HEK293 (cell line): ENCODE data around the gene MEAF6.
A peak's percentile ranks its signal among the peaks of the same experiment; 100 is the strongest.

Source experiments
- BCL11B ChIP-seq: fragments of 450-650 bp; formaldehyde crosslinking; IDR thresholded peaks from 2 replicates; pipeline ENCODE4 v1.5.1; 2016; ENCODE audit warnings: low read depth, missing biosample characterization, missing genetic modification characterization
- OSR2 ChIP-seq: fragments of 450-650 bp; formaldehyde crosslinking; IDR thresholded peaks from 2 replicates; pipeline ENCODE4 v1.5.1; 2016; ENCODE audit warnings: missing biosample characterization, missing genetic modification characterization
- PRDM6 ChIP-seq: fragments of 450-650 bp; formaldehyde crosslinking; IDR thresholded peaks from 2 replicates; pipeline ENCODE4 v1.5.1; 2017; ENCODE audit warnings: missing biosample characterization, missing genetic modification characterization
- SCRT1 ChIP-seq: fragments of 450-650 bp; formaldehyde crosslinking; IDR thresholded peaks from 2 replicates; pipeline ENCODE4 v1.5.1; 2016; ENCODE audit warnings: missing biosample characterization, missing genetic modification characterization, borderline replicate concordance
- ZBTB44 ChIP-seq: fragments of 450-650 bp; IDR thresholded peaks from 2 replicates; pipeline ENCODE4 v1.5.1; 2018; ENCODE audit warnings: missing biosample characterization, mild to moderate bottlenecking, missing genetic modification characterization
- ZFP37 ChIP-seq: fragments of 450-650 bp; formaldehyde crosslinking; IDR thresholded peaks from 2 replicates; pipeline ENCODE4 v1.5.1; 2016; ENCODE audit warnings: missing biosample characterization, missing genetic modification characterization
- ZIC2 ChIP-seq: fragments of 450-650 bp; formaldehyde crosslinking; IDR thresholded peaks from 2 replicates; pipeline ENCODE4 v1.5.1; 2016; ENCODE audit warnings: missing biosample characterization, missing genetic modification characterization
- ZNF112 ChIP-seq: fragments of 450-650 bp; formaldehyde crosslinking; IDR thresholded peaks from 2 replicates; pipeline ENCODE4 v1.5.0; 2017; ENCODE audit warnings: missing biosample characterization, missing genetic modification characterization
- ZNF19 ChIP-seq: fragments of 450-650 bp; formaldehyde crosslinking; IDR thresholded peaks from 2 replicates; pipeline ENCODE4; 2016; ENCODE audit warnings: missing biosample characterization, missing genetic modification characterization, low read depth
- ZNF214 ChIP-seq: fragments of 450-650 bp; formaldehyde crosslinking; IDR thresholded peaks from 2 replicates; pipeline ENCODE4 v1.5.1; 2017; ENCODE audit warnings: missing biosample characterization, mild to moderate bottlenecking, missing genetic modification characterization, borderline replicate concordance
- ZNF266 ChIP-seq: fragments of 450-650 bp; formaldehyde crosslinking; IDR thresholded peaks from 2 replicates; pipeline ENCODE4 v1.5.1; 2016; ENCODE audit warnings: missing biosample characterization, missing genetic modification characterization, low read depth
- ZNF311 ChIP-seq: fragments of 450-650 bp; formaldehyde crosslinking; IDR thresholded peaks from 2 replicates; pipeline ENCODE4 v1.5.1; 2017; ENCODE audit warnings: missing biosample characterization, missing genetic modification characterization, borderline replicate concordance
- ZNF354C ChIP-seq: fragments of 450-650 bp; formaldehyde crosslinking; IDR thresholded peaks from 2 replicates; pipeline ENCODE4 v1.5.1; 2016; ENCODE audit warnings: missing biosample characterization, missing genetic modification characterization, low read depth, borderline replicate concordance
- ZNF37A ChIP-seq: fragments of 450-650 bp; IDR thresholded peaks from 2 replicates; pipeline ENCODE4 v1.5.1; 2018; ENCODE audit warnings: missing biosample characterization, missing genetic modification characterization
- ZNF391 ChIP-seq: fragments of 450-650 bp; formaldehyde crosslinking; IDR thresholded peaks from 2 replicates; pipeline ENCODE4 v1.5.1; 2016; ENCODE audit warnings: low read depth, missing biosample characterization, missing genetic modification characterization, borderline replicate concordance
- ZNF501 ChIP-seq: fragments of 450-650 bp; formaldehyde crosslinking; IDR thresholded peaks from 2 replicates; pipeline ENCODE4 v1.5.1; 2016; ENCODE audit warnings: missing biosample characterization, missing genetic modification characterization
- ZNF514 ChIP-seq: fragments of 450-650 bp; formaldehyde crosslinking; IDR thresholded peaks from 2 replicates; pipeline ENCODE4 v1.5.1; 2016; ENCODE audit warnings: missing biosample characterization, missing genetic modification characterization
- ZNF529 ChIP-seq: fragments of 450-650 bp; formaldehyde crosslinking; IDR thresholded peaks from 2 replicates; pipeline ENCODE4 v1.5.1; 2017; ENCODE audit warnings: missing genetic modification characterization, missing biosample characterization; ENCODE audit not compliant: insufficient replicate concordance
- ZNF530 ChIP-seq: fragments of 450-650 bp; formaldehyde crosslinking; IDR thresholded peaks from 2 replicates; pipeline ENCODE4 v1.5.1; 2016; ENCODE audit warnings: low read depth, missing biosample characterization, missing genetic modification characterization
- ZNF544 ChIP-seq: fragments of 450-650 bp; formaldehyde crosslinking; IDR thresholded peaks from 2 replicates; pipeline ENCODE4 v1.5.0; 2017; ENCODE audit warnings: missing biosample characterization, missing genetic modification characterization
- ZNF580 ChIP-seq: fragments of 450-650 bp; formaldehyde crosslinking; IDR thresholded peaks from 2 replicates; pipeline ENCODE4 v1.5.1; 2016; ENCODE audit warnings: missing biosample characterization, missing genetic modification characterization
- ZNF596 ChIP-seq: fragments of 450-650 bp; IDR thresholded peaks from 2 replicates; pipeline ENCODE4 v1.5.0; 2018; ENCODE audit warnings: missing biosample characterization, mild to moderate bottlenecking, missing genetic modification characterization, moderate library complexity
- ZNF670 ChIP-seq: fragments of 450-650 bp; formaldehyde crosslinking; IDR thresholded peaks from 2 replicates; pipeline ENCODE4 v1.5.1; 2016; ENCODE audit warnings: missing biosample characterization, missing genetic modification characterization, low read depth
- ZNF776 ChIP-seq: fragments of 450-650 bp; formaldehyde crosslinking; IDR thresholded peaks from 2 replicates; pipeline ENCODE4 v1.5.0; 2017; ENCODE audit warnings: missing biosample characterization, missing genetic modification characterization, borderline replicate concordance
- ZNF785 ChIP-seq: fragments of 450-650 bp; formaldehyde crosslinking; IDR thresholded peaks from 2 replicates; pipeline ENCODE4 v1.5.1; 2016; ENCODE audit warnings: missing biosample characterization, missing genetic modification characterization
- ZNF792 ChIP-seq: fragments of 450-650 bp; formaldehyde crosslinking; IDR thresholded peaks from 2 replicates; pipeline ENCODE4 v1.5.1; 2016; ENCODE audit warnings: missing biosample characterization, missing genetic modification characterization
- TF ChIP-seq, protein P1 (sequence below): fragments of 450-650 bp; formaldehyde crosslinking; IDR thresholded peaks from 2 replicates; pipeline ENCODE4 v1.5.1; 2016; ENCODE audit warnings: missing biosample characterization, missing genetic modification characterization
- TF ChIP-seq, protein P2 (sequence below): fragments of 450-650 bp; IDR thresholded peaks from 2 replicates; pipeline ENCODE4 v1.5.1; 2018; ENCODE audit warnings: missing biosample characterization, missing genetic modification characterization
- TF ChIP-seq, protein P3 (sequence below): fragments of 450-650 bp; formaldehyde crosslinking; IDR thresholded peaks from 2 replicates; pipeline ENCODE4 v1.5.1; 2016; ENCODE audit warnings: missing biosample characterization, missing genetic modification characterization
- TF ChIP-seq, protein P4 (sequence below): fragments of 450-650 bp; formaldehyde crosslinking; IDR thresholded peaks from 2 replicates; pipeline ENCODE4 v1.5.1; 2016; ENCODE audit warnings: missing biosample characterization, missing genetic modification characterization

The MEAF6 gene

GRCh38 chr1:37514350-37515184 is at the start of gene MEAF6 (continued):
- TF ChIP-seq, protein P1, sequence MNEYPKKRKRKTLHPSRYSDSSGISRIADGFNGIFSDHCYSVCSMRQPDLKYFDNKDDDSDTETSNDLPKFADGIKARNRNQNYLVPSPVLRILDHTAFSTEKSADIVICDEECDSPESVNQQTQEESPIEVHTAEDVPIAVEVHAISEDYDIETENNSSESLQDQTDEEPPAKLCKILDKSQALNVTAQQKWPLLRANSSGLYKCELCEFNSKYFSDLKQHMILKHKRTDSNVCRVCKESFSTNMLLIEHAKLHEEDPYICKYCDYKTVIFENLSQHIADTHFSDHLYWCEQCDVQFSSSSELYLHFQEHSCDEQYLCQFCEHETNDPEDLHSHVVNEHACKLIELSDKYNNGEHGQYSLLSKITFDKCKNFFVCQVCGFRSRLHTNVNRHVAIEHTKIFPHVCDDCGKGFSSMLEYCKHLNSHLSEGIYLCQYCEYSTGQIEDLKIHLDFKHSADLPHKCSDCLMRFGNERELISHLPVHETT, result 0 out of 2 replicates have a peak, but pooled peaks have one; percentile 26
- TF ChIP-seq ZNF785 (tag by site-specific recombination) (no peak), ZNF37A (tag by site-specific recombination) (no peak), SCRT1 (tag by site-specific recombination) (no peak), BCL11B (tag by site-specific recombination) (no peak), ZNF529 (no peak), ZNF112 (tag by site-specific recombination) (no peak), ZIC2 (peak; percentile 24; the same call in 1 of the 2 replicates), ZNF19 (tag by site-specific recombination) (no peak), ZNF354C (tag by site-specific recombination) (no peak), ZNF580 (tag by site-specific recombination) (no peak), OSR2 (tag by site-specific recombination) (no peak; the same call in 1 of the 2 replicates), ZNF596 (0 out of 2 replicates have a peak, but pooled peaks have one; percentile 35), ZNF266 (tag by site-specific recombination) (no peak), PRDM6 (tag by site-specific recombination) (no peak), ZFP37 (tag by site-specific recombination) (peak; percentile 91; the same call in 1 of the 2 replicates), ZBTB44 (peak; percentile 33; the same call in 1 of the 2 replicates), ZNF501 (tag by site-specific recombination) (0 out of 2 replicates have a peak, but pooled peaks have one; percentile 74), ZNF514 (tag by site-specific recombination) (no peak), ZNF311 (no peak), ZNF214 (tag by site-specific recombination) (no peak), ZNF544 (tag by site-specific recombination) (no peak), ZNF530 (tag by site-specific recombination) (no peak), ZNF670 (tag by site-specific recombination) (no peak), ZNF792 (tag by site-specific recombination) (no peak), ZNF391 (no peak), ZNF776 (no peak)
- TF ChIP-seq, protein P2, sequence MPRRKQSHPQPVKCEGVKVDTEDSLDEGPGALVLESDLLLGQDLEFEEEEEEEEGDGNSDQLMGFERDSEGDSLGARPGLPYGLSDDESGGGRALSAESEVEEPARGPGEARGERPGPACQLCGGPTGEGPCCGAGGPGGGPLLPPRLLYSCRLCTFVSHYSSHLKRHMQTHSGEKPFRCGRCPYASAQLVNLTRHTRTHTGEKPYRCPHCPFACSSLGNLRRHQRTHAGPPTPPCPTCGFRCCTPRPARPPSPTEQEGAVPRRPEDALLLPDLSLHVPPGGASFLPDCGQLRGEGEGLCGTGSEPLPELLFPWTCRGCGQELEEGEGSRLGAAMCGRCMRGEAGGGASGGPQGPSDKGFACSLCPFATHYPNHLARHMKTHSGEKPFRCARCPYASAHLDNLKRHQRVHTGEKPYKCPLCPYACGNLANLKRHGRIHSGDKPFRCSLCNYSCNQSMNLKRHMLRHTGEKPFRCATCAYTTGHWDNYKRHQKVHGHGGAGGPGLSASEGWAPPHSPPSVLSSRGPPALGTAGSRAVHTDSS, result no peak
- TF ChIP-seq, protein P3, sequence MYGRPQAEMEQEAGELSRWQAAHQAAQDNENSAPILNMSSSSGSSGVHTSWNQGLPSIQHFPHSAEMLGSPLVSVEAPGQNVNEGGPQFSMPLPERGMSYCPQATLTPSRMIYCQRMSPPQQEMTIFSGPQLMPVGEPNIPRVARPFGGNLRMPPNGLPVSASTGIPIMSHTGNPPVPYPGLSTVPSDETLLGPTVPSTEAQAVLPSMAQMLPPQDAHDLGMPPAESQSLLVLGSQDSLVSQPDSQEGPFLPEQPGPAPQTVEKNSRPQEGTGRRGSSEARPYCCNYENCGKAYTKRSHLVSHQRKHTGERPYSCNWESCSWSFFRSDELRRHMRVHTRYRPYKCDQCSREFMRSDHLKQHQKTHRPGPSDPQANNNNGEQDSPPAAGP (tag by site-specific recombination), result 0 out of 2 replicates have a peak, but pooled peaks have one; percentile 66
- TF ChIP-seq, protein P4, sequence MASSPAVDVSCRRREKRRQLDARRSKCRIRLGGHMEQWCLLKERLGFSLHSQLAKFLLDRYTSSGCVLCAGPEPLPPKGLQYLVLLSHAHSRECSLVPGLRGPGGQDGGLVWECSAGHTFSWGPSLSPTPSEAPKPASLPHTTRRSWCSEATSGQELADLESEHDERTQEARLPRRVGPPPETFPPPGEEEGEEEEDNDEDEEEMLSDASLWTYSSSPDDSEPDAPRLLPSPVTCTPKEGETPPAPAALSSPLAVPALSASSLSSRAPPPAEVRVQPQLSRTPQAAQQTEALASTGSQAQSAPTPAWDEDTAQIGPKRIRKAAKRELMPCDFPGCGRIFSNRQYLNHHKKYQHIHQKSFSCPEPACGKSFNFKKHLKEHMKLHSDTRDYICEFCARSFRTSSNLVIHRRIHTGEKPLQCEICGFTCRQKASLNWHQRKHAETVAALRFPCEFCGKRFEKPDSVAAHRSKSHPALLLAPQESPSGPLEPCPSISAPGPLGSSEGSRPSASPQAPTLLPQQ (tag by site-specific recombination), result peak; percentile 48; the same call in 1 of the 2 replicates
